Spleen (tissue), 7 donors: ENCODE data around the gene BTG2.

Source experiments
- POLR2A ChIP-seq, 3 donors: fragments of 450-650 bp; IDR thresholded peaks; one replicate each; pipeline ENCODE4 v1.5.1; 2017; ENCODE audit warnings: antibody characterized with exemption in 3 of 3, mild to moderate bottlenecking in 1 of 3
- TF ChIP-seq, protein P1 (sequence below), 11 experiments: fragments of 200-600 bp in 7 of 11; fragments of 450-650 bp in 4 of 11; sonication (generic) in 4 of 11; IDR thresholded peaks in 8 of 11; conservative IDR thresholded peaks in 3 of 11; 1 replicate in 7 of 11; 2 replicates in 4 of 11; pipeline versions ENCODE4 v1.4.0 to v1.8.0; 2016 to 2021; ENCODE audit warnings: antibody characterized with exemption in 11 of 11, inconsistent platforms in 4 of 11, mild to moderate bottlenecking in 1 of 11
- donor health status: DM: no; HTN: no; CAD: no; lungs with moderate emphysema.
- donor health status: DM: no; HTN: no; CAD: no.
- donor health status: DM: no; HTN: no; CAD: no.

GRCh38 chr1:203267912-203268311 is 37.4 kb upstream of the BTG2 start:
- TF ChIP-seq, protein P1, sequence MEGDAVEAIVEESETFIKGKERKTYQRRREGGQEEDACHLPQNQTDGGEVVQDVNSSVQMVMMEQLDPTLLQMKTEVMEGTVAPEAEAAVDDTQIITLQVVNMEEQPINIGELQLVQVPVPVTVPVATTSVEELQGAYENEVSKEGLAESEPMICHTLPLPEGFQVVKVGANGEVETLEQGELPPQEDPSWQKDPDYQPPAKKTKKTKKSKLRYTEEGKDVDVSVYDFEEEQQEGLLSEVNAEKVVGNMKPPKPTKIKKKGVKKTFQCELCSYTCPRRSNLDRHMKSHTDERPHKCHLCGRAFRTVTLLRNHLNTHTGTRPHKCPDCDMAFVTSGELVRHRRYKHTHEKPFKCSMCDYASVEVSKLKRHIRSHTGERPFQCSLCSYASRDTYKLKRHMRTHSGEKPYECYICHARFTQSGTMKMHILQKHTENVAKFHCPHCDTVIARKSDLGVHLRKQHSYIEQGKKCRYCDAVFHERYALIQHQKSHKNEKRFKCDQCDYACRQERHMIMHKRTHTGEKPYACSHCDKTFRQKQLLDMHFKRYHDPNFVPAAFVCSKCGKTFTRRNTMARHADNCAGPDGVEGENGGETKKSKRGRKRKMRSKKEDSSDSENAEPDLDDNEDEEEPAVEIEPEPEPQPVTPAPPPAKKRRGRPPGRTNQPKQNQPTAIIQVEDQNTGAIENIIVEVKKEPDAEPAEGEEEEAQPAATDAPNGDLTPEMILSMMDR (IDR thresholded peaks at IDR 0.05 in 8 of 11, conservative IDR thresholded peaks at IDR 0.05 in 3 of 11): no peak
- no peak for TF ChIP-seq POLR2A (IDR thresholded peaks at IDR 0.05)
